ENCODE measurements around the gene KIAA0586.
"Not testable (repeated sequence)": the region's sequence is repeated elsewhere in the genome, so short reads cannot be mapped to it uniquely, and the experiment has no call there.

Gene KIAA0586

DNA sequence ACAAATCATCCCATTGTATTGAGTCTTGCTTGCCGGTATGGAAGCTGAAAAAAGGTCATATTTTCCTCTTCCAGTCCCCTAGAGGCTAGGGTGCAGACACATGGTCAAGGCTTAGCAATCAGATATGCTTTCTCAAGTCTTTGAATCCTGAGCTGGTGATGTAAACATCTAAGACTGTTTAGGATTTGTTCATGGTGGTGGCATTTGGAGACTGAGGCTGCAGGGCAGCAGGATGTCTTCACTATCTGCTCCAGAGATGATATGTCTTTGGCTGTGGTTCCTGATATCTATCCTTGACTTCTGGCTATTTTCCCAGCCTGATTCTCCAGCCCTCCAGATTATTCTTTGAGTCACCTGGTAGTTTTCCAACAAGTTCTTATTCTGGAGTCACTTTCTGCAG is 159.8 kb downstream of the KIAA0586 start:
- no peaks in the 10 kb centered on the region for H3K4me1 ChIP-seq
- no peaks in the 10 kb centered on the region for H3K36me3 ChIP-seq
- no peak overlapping the region for H3K4me3 ChIP-seq (ENCODE audit: low read depth, low read length)
- DNase-seq, result no peak
- H3K9me3 ChIP-seq, result no peaks in the 10 kb centered on the region
- TF ChIP-seq, protein P1, sequence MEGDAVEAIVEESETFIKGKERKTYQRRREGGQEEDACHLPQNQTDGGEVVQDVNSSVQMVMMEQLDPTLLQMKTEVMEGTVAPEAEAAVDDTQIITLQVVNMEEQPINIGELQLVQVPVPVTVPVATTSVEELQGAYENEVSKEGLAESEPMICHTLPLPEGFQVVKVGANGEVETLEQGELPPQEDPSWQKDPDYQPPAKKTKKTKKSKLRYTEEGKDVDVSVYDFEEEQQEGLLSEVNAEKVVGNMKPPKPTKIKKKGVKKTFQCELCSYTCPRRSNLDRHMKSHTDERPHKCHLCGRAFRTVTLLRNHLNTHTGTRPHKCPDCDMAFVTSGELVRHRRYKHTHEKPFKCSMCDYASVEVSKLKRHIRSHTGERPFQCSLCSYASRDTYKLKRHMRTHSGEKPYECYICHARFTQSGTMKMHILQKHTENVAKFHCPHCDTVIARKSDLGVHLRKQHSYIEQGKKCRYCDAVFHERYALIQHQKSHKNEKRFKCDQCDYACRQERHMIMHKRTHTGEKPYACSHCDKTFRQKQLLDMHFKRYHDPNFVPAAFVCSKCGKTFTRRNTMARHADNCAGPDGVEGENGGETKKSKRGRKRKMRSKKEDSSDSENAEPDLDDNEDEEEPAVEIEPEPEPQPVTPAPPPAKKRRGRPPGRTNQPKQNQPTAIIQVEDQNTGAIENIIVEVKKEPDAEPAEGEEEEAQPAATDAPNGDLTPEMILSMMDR (IDR thresholded peaks at IDR 0.05; ENCODE audit: low read depth, low read length), result no peak
- peaks cover 6% of the 10 kb centered on the region for H3K27me3 ChIP-seq

DNA sequence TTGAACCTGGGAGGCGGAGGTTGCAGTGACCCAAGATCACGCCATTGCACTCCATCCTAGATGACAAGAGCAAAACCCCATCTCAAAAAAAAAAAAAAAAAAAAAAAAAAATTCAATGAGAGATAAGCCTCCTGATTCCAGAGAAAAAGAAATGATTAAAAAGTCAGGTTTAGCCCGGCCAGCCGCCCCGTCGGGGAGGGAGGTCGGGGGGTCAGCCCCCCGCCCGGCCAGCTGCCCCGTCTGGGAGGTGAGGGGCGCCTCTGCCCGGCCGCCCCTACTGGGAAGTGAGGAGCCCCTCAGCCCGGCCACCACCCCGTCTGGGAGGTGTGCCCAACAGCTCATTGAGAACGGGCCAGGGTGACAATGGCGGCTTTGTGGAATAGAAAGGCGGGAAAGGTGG is 160.8 kb downstream of the KIAA0586 start:
- H3K36me3 ChIP-seq; H3K4me1 ChIP-seq; H3K4me3 ChIP-seq (ENCODE audit: low read depth, low read length); H3K27me3 ChIP-seq; H3K9me3 ChIP-seq; DNase-seq: not testable (repeated sequence)

DNA sequence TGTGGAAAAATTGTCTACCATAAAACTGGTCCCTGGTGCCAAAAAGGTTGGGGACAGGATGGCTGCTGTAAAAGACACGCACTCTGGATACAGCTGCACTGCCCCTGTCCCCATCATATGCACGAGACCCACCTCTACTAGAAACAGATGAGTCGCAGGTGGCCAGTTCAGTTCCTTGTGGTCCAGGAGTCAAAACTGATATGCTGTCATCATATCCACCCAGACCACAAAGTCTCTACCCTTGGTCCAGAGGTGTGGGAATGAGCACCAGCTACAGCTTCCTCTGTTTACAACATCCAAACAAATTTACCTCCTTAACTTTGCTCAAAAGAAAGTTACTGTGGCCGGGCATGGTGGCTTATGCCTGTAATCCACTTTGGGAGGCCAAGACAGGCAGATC is 166.5 kb downstream of the KIAA0586 start:
- H3K36me3 ChIP-seq, result no peaks in the 10 kb centered on the region
- no peaks in the 10 kb centered on the region; the same call in 1 of the 2 replicates for H3K27me3 ChIP-seq
- DNase-seq, result no peak
- no peak overlapping the region for H3K4me3 ChIP-seq (ENCODE audit: low read depth, low read length)
- TF ChIP-seq, protein P1 (IDR thresholded peaks at IDR 0.05; ENCODE audit: low read depth, low read length), result no peak
- H3K9me3 ChIP-seq, result no peaks in the 10 kb centered on the region
- no peaks in the 10 kb centered on the region for H3K4me1 ChIP-seq

DNA sequence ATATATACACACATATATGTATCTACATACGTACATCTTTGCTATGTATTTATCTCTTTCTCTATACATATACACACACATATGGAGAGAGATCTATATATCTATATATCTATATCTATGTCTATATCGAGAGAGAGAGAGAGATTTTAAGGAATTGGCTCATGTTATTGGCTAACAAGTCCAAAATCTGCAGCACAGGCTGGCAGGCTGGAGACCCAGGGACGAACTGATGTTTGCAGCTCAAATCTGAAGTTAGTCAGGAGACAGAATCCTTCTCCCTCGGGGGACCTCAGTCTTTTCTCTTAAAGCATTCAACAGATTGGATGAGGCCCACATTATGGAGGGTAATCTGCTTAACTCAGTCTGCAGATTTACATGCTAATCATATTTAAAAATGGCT is 169.5 kb downstream of the KIAA0586 start:
- Histone ChIP-seq H3K27me3 (no peaks in the 10 kb centered on the region), H3K36me3 (no peaks in the 10 kb centered on the region), H3K4me1 (no peaks in the 10 kb centered on the region), H3K9me3 (no peaks in the 10 kb centered on the region), H3K4me3 (ENCODE audit: low read depth, low read length) (no peak overlapping the region)
- TF ChIP-seq, protein P1 (IDR thresholded peaks at IDR 0.05; ENCODE audit: low read depth, low read length), result no peak
- DNase-seq, result no peak

DNA sequence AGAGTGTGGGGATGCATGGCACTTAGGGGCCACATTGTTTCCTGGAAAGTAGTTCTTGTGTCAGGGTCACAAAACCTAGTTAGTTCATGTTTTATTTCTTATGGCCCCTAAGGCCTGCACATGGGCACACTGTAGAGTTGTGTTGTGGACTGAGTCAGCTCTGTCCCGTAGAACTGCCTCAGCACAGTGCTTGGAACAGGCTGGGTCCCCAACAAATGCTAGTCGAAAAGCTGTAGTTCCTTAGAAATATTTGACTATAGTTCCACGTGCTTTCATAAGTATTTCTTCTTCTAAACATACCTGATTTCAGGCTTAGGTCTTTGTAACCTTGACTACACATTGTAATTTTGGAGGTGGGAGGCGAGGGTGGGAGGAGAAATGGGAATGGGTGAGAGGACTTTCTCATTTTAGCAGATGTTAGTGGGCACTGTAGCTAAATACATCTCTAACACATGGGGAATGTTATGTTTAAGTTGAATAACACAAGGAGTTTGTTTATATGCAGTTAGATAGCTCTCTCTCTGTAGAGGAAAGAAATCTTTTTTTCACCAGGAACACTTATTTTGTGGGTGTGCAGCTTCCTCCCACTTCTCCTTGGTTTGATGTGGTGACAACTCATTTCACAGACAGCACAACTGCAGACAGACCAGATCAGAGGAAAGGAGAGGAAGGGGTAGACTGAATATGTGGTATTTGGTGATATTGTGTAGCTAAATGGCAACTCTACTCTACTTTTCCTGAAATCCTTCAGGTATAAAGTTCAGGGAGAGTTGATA is 170.7 kb downstream of the KIAA0586 start:
- Histone ChIP-seq H3K4me1 (no peaks in the 10 kb centered on the region), H3K9me3 (no peaks in the 10 kb centered on the region), H3K36me3 (no peaks in the 10 kb centered on the region), H3K27me3 (peaks cover 2% of the 10 kb centered on the region; the same call in 1 of the 2 replicates), H3K4me3 (ENCODE audit: low read depth, low read length) (no peak overlapping the region)
- TF ChIP-seq, protein P1 (IDR thresholded peaks at IDR 0.05; ENCODE audit: low read depth, low read length), result no peak
- DNase-seq, result no peak

DNA sequence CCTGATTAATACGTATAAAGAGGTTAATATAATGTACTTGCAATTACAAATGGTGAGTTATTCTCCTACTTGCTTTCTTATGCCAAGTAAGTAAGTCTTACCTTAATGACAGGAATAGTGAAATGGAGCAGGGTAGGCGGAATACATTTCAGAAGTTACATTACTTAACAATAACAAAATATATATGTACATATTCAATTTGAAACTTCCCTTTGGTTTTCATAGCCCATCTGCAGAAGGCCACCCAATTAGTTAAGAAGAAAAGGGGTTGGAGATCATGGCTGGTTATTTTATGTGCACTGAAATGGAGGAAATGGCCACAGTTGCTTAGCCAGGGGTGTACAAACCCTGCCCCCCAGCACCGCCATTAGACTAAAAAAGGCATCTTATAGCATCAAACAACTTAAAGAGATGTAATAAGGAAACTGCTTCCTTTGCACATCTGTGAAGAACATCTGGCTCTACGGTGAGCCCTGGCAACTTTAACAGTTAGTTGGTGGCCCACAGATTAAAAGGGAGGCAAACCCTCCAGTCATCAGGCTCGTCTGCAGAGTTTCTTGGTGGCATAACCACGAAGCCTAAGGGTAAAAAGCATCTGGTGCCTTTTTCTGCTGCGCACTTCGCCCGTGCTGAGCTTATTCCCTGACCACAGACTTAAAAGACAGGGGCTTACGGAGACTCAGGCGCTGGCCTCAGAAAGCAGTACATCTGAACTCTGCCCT is 171.4 kb downstream of the KIAA0586 start:
- no peak overlapping the region for H3K4me3 ChIP-seq (ENCODE audit: low read depth, low read length)
- no peaks in the 10 kb centered on the region for H3K36me3 ChIP-seq
- TF ChIP-seq, protein P1 (IDR thresholded peaks at IDR 0.05; ENCODE audit: low read depth, low read length), result no peak
- H3K9me3 ChIP-seq, result no peaks in the 10 kb centered on the region
- no peak for DNase-seq
- peaks cover 4% of the 10 kb centered on the region; the same call in 1 of the 2 replicates for H3K27me3 ChIP-seq
- H3K4me1 ChIP-seq, result no peaks in the 10 kb centered on the region
